Cardiac fibroblast (primary cell): ENCODE results near the gene RHOU.

Experiments
- DNase-seq, 2 donors: peaks; one replicate each; pipeline versions ENCODE4 v3.0.0 to v3.0.0-alpha.2; 2010; ENCODE audit warnings: low read depth in 2 of 2
- H3K4me3 ChIP-seq, 2 donors: replicated peaks in 1 of 2; 1 replicate in 1 of 2; 2 replicates in 1 of 2; pipeline ENCODE4 v1.5.1; 2011; ENCODE audit warnings: low read depth in 2 of 2, low read length in 2 of 2, mild to moderate bottlenecking in 2 of 2, moderate library complexity in 1 of 2
- TF ChIP-seq, protein P1 (sequence below): IDR thresholded peaks from one replicate; pipeline ENCODE4 v1.5.1; 2011; ENCODE audit warnings: low read depth, mild to moderate bottlenecking, low read length, inconsistent platforms

Gene RHOU

DNA sequence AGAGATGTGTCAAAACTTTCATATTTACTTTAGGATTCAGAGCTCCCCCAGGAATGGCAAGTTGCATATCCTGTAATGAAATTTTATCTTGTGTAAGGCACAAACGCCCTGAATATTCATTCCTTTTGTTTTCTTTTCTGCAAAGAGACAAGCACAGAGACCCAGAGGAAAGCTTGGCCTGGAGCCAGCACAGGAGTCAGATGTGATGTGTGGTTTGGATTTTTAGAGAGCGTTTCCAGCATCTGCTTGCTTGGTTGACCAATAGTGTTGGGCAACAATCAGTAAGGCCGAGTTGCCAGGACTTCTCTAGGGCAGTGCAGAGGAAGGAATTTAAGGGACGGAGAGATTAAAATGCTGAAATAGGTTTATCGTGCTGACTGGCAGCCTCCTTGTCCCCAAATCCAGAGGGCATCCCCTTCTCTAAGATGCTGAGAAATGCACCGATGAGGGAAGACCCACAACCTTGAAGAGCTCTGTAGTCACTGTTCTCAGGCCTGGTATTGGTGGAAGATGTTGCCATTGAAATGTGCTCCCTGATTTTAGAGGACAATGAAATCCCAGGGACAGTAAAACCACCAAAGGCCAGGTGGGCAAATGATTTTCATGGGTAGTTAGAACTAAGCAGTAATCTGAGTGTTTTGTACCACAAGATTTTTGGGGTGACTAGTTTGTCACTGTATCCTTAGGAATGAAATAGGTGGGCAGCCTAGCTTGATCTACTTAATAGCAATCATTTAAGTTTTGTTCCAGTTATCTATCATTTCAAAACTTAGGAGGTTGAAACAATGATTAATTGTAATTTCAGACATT is 37.9 kb upstream of the RHOU start:
- TF ChIP-seq, protein P1, sequence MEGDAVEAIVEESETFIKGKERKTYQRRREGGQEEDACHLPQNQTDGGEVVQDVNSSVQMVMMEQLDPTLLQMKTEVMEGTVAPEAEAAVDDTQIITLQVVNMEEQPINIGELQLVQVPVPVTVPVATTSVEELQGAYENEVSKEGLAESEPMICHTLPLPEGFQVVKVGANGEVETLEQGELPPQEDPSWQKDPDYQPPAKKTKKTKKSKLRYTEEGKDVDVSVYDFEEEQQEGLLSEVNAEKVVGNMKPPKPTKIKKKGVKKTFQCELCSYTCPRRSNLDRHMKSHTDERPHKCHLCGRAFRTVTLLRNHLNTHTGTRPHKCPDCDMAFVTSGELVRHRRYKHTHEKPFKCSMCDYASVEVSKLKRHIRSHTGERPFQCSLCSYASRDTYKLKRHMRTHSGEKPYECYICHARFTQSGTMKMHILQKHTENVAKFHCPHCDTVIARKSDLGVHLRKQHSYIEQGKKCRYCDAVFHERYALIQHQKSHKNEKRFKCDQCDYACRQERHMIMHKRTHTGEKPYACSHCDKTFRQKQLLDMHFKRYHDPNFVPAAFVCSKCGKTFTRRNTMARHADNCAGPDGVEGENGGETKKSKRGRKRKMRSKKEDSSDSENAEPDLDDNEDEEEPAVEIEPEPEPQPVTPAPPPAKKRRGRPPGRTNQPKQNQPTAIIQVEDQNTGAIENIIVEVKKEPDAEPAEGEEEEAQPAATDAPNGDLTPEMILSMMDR = no peak
- DNase-seq = peak; percentile 87 to 96
- H3K4me3 ChIP-seq = no peak overlapping the region

DNA sequence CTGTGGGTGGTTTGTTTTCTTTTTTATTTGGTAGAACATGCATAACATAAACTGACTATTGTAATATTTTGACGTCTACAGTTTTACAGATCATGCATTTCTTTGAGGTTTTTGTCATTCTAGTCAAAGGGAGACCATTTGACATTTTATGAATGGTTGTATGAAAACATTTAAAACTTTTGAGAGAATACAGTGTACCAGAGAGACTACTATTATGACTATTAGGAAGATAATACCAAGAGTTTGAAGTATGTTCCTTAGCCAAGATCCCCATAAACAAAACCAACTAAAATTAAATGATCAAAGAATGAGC is 37.3 kb upstream of the RHOU start:
- TF ChIP-seq, protein P1 = no peak
- no peak overlapping the region for H3K4me3 ChIP-seq
- DNase-seq = no peak

DNA sequence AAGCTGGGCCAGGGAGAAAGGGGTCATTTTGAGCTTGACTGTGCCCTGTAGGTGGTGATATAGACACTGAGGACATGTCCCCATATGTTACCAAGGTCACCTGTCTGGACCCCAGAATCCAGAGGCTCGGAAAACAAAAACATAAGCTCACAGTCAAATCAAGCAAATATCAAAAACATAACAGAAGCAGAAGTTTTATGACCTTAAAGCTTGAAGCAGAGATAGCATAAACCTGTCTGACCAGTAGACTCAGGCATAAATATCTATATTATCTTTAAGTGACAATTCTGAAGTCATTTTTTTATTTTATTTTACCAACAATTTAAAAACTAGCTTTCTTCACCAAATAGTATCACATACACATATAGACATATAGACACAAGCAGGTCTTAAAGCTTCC is 32.8 kb upstream of the RHOU start:
- DNase-seq = no peak
- TF ChIP-seq, protein P1 = no peak
- no peak overlapping the region for H3K4me3 ChIP-seq

DNA sequence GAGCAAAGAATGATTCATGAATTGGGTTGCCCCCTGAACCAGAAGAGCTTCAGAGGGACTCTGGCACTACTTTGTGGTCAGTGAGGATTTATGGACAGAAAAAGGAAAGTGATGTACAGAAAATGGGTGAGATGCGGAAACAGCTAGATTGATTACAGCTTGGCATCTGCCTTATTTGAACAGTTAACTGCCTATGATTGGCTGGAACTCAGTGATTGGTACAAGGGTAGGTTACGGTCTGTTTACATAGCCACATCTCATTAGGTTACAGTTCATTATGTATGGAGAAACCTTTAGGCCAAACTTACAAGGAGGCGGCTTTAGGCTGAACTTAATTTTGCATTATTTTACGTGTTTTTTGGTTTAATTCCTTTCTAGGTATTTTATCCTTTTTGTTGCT is 29.0 kb upstream of the RHOU start:
- no peak overlapping the region for H3K4me3 ChIP-seq
- TF ChIP-seq, protein P1 = no peak
- no peak for DNase-seq

DNA sequence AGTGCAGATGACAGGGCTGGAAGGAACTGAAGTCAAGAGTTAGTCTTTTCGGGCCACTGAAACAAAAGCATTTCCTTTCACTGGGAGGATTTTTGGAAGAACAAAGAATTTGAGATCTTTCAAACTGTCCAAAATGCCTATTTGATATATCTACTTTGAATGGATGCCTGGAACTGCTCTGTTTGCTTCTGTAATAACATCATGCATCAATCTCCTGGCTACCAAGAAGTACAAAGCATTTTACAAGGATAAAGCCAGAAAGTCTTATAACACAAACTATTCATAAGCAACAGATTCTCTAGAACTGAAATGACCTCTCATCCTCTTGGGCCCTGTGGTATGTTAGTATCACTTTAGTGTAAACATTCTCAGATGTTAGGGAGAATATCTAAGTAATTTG is 18.2 kb upstream of the RHOU start:
- DNase-seq = no peak
- TF ChIP-seq, protein P1 = no peak
- no peak overlapping the region for H3K4me3 ChIP-seq

DNA sequence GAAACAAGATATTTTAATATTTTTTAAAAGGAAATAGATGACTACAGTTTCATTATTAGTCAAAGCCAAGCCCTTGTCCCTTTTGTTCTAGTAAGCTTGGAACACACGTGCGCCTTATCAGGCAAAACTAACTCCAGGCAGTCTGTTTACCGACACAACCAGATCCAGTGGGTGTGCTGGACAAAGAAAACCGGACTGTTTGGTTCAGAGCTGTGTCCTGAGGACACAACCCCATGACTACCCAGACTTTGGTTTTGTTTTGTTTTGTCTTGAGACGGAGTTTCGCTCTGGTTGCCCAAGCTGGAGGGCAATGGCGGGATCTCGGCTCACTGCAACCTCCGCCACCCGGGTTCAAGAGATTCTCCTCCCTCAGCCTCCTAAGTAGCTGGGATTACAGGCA is 13.9 kb upstream of the RHOU start:
- DNase-seq = no peak
- TF ChIP-seq, protein P1 = no peak
- H3K4me3 ChIP-seq = no peak overlapping the region

DNA sequence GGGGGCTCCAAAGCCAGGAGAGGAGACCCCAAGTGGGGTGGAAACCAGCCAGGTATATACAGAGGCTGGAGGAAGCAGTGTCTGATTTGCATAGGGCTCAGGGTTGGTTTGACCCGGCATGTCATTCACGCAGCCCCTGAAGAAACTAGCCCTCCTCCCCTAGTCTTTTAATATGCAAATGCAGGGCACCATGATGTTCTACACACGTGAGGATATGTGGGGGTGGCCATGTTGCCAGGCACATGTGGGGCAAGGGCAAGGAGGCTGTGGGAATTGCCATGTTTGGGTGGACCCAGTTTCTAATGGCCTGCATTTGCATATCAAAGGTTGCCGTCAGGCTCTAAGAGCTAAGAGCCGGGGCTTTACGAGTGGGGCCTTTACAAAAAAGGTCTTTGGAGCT is 12.0 kb upstream of the RHOU start:
- TF ChIP-seq, protein P1 = no peak
- no peak overlapping the region for H3K4me3 ChIP-seq
- no peak for DNase-seq
